ENCODE data around the gene STK24. TPM values are rescaled to one million over a fixed set of nuclear protein-coding genes. Genes with fewer than 3 reads are reported as not detected.

STK24 gene
- total RNA-seq, 1 donor from 2014 or later: 56.2 TPM

GRCh38 chr13:98534821-98535220, 42.1 kb downstream of the STK24 start:
- DNase-seq (ENCODE audit: low read depth, low spot score): no peak

GRCh38 chr13:98533912-98534311, 43.0 kb downstream of the STK24 start:
- no peak for DNase-seq (ENCODE audit: low read depth, low spot score)

GRCh38 chr13:98532254-98532653, 44.7 kb downstream of the STK24 start:
- no peak for DNase-seq (ENCODE audit: low read depth, low spot score)

GRCh38 chr13:98530217-98530616, 46.7 kb downstream of the STK24 start:
- DNase-seq (ENCODE audit: low read depth, low spot score): no peak

GRCh38 chr13:98529171-98529570, 47.7 kb downstream of the STK24 start:
- DNase-seq (ENCODE audit: low read depth, low spot score): no peak

- DNase-seq (ENCODE audit: low read depth, low spot score): no peak
Measured at GRCh38 chr13:98528663-98529064, 48.2 kb downstream of the STK24 start.

- no peak for DNase-seq (ENCODE audit: low read depth, low spot score)
Measured at GRCh38 chr13:98527526-98527925, 49.4 kb downstream of the STK24 start.

GRCh38 chr13:98526182-98526512, 50.8 kb downstream of the STK24 start:
- DNase-seq (ENCODE audit: low read depth, low spot score): no peak

GRCh38 chr13:98525456-98526181, 51.3 kb downstream of the STK24 start:
- DNase-seq (ENCODE audit: low read depth, low spot score): no peak

- no peak for DNase-seq (ENCODE audit: low read depth, low spot score)
Measured at GRCh38 chr13:98524793-98525192, 52.1 kb downstream of the STK24 start.

- DNase-seq (ENCODE audit: low read depth, low spot score): no peak
Measured at GRCh38 chr13:98524391-98524790, 52.5 kb downstream of the STK24 start.

- no peak for DNase-seq (ENCODE audit: low read depth, low spot score)
Measured at GRCh38 chr13:98523455-98524102, 53.3 kb downstream of the STK24 start.

GRCh38 chr13:98522371-98522770, 54.5 kb downstream of the STK24 start:
- no peak for DNase-seq (ENCODE audit: low read depth, low spot score)

GRCh38 chr13:98521461-98522247, 55.3 kb downstream of the STK24 start:
- DNase-seq (ENCODE audit: low read depth, low spot score): no peak

GRCh38 chr13:98520674-98521449, 56.0 kb downstream of the STK24 start:
- DNase-seq (ENCODE audit: low read depth, low spot score): no peak

GRCh38 chr13:98519976-98520375, 56.9 kb downstream of the STK24 start:
- DNase-seq (ENCODE audit: low read depth, low spot score): no peak

GRCh38 chr13:98517576-98518310, 59.2 kb downstream of the STK24 start:
- no peak for DNase-seq (ENCODE audit: low read depth, low spot score)

- no peak for DNase-seq (ENCODE audit: low read depth, low spot score)
Measured at GRCh38 chr13:98515818-98516465, 61.0 kb downstream of the STK24 start.

- no peak for DNase-seq (ENCODE audit: low read depth, low spot score)
Measured at GRCh38 chr13:98514288-98514687, 62.6 kb downstream of the STK24 start.

GRCh38 chr13:98513837-98514236, 63.1 kb downstream of the STK24 start:
- DNase-seq (ENCODE audit: low read depth, low spot score): no peak

Measured in pulmonary artery endothelial cell (primary cell).